ENCODE data around the gene BLVRA.

- TF ChIP-seq MAX (IDR thresholded peaks at IDR 0.05): no peak
- no peak for TF ChIP-seq POLR2AphosphoS5 (IDR thresholded peaks at IDR 0.05; ENCODE audit: low read depth, low read length)
- no peak for TF ChIP-seq POLR2A (IDR thresholded peaks at IDR 0.05; ENCODE audit: borderline replicate concordance, extremely low read depth, insufficient read depth, insufficient read length)
- TF ChIP-seq CTCF (IDR thresholded peaks at IDR 0.05 in 2 of 3, conservative IDR thresholded peaks at IDR 0.05 in 1 of 3; ENCODE audit: borderline replicate concordance in 1 of 3, insufficient read depth in 1 of 3, low read depth in 2 of 3, low read length in 2 of 3): no peak
- TF ChIP-seq CBX3 (IDR thresholded peaks at IDR 0.05; ENCODE audit: low read depth): no peak
- TF ChIP-seq SP1 (IDR thresholded peaks at IDR 0.05; ENCODE audit: low read depth): no peak
Measured at GRCh38 chr7:43781726-43782607, 23.5 kb downstream of the BLVRA start.

Data from HCT116 (cell line).